Esophagus squamous epithelium (tissue), 4 donors: ENCODE data around the gene MYO1D.

Experiments
- CTCF ChIP-seq, 6 experiments: fragments of 450-650 bp in 4 of 6; fragments of 200-600 bp in 2 of 6; sonication (generic) in 2 of 6; IDR thresholded peaks; one replicate each; pipeline ENCODE4 v1.5.1; 2016 to 2019; ENCODE audit warnings: antibody characterized with exemption in 6 of 6, mild to moderate bottlenecking in 4 of 6, moderate library complexity in 4 of 6
- POLR2A ChIP-seq, 4 donors: fragments of 450-650 bp; IDR thresholded peaks; one replicate each; pipeline ENCODE4 v1.6.1; 2017; ENCODE audit warnings: antibody characterized with exemption in 4 of 4, mild to moderate bottlenecking in 4 of 4, moderate library complexity in 3 of 4

DNA sequence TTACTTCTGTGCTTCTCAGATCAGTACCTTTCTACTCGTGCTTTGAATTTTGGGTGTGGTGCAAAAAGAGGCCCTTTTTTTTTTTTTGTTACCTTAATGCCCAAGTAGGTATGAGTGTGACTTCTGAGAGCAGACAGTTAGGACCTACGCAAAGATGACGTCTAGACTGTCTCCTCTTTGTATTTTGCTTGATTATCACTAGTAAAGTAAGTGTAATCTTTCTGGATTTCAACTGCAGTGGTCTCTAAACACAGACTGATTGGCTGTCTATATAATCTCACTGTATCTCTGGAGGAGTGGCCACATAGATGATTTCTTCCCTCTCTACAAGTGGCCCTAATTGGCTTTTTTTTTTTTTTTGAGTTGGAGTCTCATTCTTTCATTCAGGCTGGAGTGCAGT, 401.7 kb downstream of the MYO1D start:
- no peak for TF ChIP-seq CTCF (IDR thresholded peaks at IDR 0.05)
- TF ChIP-seq POLR2A (IDR thresholded peaks at IDR 0.05): no peak
